HG03135 (cell line): Measurements from ENCODE around the gene MIB1.
A peak's percentile ranks its signal among the peaks of the same experiment; 100 is the strongest.

Experiments
- ATAC-seq: cut with Tn5 transposase; IDR thresholded peaks from one replicate; pipeline ENCODE4 v1.9.1; 2021; ENCODE audit warnings: mild to moderate bottlenecking, moderate library complexity; ENCODE audit not compliant: unreplicated experiment

MIB1 gene

DNA sequence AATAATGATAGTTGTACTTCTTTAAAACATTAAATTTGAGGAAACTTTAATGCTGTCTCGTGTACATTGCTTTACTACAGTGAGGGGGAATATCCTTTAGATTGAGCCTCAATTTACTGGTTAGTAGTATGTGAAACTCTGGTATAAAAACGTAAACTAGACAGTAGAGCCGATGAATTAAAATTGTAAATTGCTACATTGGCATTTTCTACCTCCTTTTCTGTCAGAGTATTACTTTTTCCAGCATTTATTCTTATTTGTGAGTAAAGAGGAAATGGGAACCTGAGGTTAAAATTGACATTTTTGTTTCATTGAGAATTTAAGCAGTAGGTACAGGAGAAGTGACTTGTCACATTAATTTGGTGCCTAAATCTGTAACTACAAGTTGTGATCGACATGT lies 128.2 kb downstream of the MIB1 start:
- ATAC-seq = no peak

DNA sequence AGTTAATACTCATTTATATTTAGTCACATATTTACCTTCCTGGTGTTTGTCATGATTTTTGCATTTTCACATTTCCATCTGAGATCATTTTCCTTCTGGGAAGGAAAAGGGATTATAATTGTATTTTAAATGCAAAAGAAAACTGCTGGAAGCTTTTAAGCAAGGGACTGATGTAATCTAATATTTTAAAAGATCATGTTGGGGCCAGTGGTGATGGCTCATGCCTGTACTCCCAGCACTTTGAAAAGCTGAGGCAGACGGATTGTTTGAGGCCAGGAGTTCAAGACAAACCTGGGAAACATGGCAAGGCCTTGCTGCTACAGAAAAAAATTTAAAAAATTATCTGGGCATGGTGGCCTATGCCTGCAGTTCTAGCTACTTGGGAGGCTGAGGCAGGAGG lies 149.0 kb downstream of the MIB1 start:
- ATAC-seq = no peak

DNA sequence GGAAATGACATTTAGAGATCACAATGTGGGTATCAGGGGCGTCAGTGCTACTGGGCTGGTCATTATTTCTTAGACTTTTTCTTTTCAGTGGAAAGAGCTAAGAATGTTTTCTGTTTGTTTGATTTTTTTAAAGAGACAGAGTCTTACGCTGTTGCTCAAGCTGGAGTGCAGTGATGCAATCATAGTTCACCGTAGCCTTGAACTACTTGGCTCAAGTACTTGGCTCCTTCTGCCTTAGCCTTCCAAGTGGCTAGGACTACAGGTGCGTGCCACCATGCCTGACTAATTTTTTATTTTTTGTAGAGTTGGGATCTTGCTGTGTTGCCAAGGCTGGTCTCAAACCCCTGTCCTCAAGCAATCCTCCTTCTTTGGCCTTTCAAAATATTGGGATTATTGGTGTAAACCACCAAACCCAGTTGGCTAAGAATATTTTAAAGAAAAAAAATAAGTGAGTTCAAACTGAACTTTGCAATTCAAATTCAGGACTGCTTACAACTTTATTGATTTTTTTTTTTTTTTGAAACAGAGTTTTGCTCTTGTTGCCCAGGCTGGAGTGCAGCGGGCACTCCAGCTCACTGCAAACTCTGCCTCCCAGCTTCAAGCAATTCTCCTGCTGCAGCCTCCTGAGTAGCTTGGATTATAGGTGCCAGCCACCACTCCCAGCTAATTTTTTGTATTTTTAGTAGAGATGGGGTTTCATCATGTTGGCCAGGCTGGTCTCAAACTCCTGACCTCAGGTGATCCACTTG lies 154.2 kb downstream of the MIB1 start:
- no peak for ATAC-seq

DNA sequence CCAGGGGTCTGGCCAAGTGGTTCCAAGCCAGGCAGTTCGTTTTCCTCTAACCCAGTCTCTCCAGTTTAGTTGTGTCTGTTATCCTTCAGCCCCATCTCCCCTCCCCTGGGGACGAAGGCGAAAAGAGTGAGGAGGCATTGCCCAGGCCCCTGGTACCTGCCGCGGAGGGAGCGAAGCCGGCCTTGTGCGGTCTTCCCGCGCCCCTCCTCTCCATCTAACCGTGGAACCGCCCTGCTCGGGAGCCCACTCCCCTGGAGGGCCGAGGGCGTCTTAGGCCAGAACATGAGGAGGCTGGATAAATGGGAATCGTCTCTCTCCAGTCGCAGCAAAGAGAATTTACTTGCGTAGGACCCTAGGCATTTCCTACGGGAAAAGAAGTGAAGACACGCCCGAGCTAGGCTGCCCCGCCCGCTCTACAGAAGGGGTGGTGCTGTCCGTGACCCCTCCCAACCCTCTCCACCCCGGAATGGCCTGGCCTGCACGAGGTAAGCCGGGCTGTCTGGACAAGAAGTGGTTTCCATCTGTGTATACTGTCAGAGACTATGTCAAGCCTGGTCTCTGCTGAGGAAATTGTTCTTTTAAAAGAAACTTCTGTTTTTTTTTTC lies 156.2 kb downstream of the MIB1 start:
- ATAC-seq = no peak

DNA sequence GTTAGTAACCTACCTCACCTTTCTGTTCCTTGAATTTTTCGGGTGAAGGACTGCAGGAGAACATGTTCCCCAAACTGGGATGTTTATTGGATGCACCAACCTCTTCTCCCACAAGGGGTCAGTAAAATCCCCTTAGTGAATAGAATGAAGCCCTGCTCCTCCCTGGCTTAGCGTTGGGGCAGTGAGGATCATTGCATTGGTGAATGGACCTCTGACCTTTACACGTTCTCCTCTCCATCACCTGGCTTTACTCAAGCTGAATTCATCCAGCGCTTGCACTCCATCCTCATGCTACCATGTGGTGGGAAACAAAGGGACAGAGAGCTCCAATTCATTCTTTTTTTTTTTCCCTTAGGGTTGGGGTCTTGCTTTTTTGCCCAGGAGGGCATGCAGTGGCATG lies 157.2 kb downstream of the MIB1 start:
- peak; percentile 70 for ATAC-seq

DNA sequence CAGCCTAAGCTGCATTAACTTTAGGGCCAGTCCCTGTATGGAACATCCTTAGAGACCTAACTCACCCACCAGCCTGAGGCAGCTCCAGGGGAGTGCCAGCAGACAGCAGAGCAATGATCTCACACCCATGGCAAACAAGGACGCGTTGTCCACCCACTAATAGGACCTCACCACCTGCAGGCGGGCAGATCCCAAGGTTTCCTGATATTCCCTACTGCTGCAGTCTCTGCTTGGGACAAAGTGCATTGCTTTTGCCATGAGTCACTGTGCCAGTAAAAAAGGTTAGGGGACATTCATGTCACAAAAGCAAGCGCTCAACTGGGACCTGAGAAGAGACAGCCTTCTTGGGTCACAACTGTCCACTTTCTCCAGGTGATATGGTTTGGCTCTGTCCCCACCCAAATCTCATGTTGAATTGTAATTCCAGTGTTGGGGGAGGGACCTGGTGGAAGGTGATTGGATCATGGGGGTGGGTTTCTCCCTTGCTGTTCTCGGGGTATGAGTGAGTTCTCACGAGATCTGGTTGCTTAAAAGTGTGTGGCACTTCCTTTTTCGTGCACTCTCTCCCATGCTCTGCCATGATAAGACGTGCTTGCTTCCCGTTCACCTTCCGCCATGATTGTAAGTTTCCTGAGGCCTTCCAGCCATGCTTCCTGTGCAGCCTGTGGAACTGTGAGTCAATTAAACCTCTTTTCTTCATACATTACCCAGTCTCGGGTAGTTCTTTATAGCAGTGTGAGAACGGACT lies 160.2 kb downstream of the MIB1 start:
- ATAC-seq = no peak

DNA sequence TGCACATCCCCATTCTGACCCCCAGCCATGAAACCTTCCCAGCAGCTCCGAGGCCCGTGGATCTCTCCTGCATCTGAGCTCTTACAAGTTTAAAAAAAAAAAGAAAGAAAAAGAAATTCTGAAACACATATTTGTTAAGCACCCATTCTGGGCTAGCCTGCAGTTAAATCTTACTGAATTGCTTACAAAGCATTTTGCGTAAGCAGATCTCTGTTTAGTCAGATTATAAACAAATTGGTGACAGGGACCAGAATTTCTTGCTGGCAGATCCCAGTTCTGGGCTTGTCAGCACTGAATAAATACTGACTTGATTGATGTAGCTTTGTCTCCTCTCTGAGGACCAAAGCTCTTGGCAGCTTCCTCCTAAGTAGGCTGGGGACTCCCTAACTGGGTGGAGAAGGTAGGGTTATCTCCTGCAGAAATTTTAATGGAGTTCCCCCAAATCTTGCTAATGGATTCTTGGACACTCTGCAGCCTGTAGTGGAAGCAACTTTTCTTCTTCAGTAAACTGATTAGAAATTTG lies 160.9 kb downstream of the MIB1 start:
- no peak for ATAC-seq

DNA sequence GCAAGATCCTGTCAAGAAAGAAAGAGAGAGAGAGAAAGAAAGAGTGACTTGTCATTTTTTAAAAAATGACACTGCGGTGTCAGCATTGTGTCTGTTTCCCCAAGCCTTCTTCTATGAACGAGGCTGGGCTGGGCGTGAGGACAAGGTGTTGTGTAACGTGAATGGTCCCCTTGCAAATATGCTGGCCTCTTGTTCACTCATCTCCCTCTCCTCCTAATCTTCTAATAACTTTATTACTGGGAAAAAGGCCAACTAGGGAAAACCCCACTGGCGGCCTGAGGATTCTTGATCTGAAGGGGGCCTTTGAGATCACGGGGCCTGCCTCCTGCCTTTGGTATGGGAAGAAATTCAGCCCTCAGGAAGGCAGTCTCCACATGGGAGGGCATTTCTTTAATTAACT lies 163.1 kb downstream of the MIB1 start:
- ATAC-seq = no peak

DNA sequence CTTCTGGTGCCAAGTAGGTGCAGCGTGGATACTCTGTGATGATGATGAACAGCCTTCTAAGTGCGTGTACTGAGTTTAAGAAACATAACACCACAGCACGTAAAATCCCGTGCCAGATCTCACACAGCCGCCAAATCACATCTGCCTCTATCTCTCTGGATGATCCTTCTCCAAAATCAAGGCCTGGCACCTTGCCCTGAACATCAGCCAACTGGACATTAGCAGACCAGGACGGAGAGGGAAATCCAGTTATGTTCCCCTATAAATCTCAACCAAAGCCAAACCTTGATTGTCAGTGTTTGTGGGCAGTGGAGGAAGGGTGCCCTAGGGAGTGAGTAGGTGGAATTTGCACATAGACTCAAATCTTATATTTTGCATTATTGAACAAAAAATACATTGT lies 164.3 kb downstream of the MIB1 start:
- no peak for ATAC-seq

DNA sequence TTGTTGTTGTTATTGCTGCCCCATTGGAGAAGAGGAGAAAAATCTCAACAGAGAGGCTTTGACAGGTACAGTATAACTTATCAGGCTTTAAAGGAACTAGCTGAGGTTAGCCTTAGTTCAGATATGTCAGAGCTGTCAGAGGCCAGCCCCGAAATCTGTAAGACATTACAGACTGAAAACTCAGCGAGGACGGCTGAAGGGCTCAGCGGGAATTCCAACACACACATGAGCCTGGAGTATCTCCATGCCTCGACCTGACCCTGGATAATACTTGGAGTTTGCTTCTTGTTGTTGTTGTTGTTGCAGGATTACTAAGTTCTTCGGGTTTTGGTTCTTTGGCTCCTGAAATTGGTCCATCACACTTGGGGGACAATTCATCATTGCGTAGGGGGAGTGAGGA lies 166.9 kb downstream of the MIB1 start:
- no peak for ATAC-seq

DNA sequence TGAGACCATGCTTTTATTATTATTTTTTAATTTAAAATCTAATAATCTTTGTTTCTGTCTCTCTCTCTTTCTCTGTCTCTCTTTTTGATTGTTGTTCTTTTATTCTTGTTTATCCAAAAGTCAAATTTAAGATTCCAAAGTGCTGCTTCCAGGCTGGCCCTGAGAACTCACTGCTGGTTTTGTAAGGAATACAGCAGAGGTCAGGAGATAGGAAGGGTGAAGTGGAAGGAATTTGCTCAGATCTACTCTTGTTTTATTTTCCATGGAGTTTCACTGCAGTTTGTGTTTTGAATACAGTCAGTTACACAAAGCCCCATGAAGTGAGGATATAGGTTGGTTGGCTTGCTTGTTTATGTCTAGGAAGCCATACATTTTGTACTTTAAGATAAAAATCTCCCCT lies 168.1 kb downstream of the MIB1 start:
- ATAC-seq = no peak

DNA sequence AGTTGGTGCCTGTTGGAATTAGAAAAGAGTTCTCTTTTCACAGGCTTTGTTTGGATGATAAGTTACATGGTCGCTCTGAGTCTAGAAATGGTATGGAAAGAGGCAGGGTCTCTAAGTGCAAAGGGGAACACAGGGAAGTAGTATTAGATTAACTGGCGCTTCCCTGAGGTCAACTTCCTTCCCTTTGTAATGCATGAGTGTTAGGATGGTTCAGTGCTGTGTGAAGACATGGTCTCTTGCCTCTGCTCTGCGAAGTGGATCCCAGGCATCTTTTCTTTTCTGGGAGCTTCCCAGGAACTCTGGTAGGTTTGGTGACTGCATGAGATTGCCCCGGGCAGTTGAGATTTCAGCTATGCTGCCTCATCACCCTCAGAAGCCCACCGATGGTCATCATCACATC lies 170.3 kb downstream of the MIB1 start:
- ATAC-seq = no peak

DNA sequence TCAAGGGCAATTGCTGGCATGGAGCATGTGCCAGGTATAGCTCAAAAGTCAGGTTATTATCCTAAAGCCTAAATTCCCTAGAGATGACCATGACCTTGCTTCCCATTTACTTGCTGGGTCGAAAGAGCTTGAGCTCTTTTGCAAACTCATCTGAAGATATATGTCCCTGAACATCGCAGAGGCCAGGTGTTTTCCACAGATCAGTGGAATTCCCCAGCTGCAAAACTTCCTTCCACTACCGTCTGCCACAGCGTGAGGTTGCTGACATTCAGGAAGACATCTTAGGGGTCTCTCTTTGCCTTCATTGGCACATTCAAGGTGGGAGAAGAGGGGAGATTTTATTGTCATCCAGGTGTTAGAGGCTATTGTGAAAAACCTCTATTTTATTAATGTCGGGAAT lies 171.0 kb downstream of the MIB1 start:
- ATAC-seq = no peak

DNA sequence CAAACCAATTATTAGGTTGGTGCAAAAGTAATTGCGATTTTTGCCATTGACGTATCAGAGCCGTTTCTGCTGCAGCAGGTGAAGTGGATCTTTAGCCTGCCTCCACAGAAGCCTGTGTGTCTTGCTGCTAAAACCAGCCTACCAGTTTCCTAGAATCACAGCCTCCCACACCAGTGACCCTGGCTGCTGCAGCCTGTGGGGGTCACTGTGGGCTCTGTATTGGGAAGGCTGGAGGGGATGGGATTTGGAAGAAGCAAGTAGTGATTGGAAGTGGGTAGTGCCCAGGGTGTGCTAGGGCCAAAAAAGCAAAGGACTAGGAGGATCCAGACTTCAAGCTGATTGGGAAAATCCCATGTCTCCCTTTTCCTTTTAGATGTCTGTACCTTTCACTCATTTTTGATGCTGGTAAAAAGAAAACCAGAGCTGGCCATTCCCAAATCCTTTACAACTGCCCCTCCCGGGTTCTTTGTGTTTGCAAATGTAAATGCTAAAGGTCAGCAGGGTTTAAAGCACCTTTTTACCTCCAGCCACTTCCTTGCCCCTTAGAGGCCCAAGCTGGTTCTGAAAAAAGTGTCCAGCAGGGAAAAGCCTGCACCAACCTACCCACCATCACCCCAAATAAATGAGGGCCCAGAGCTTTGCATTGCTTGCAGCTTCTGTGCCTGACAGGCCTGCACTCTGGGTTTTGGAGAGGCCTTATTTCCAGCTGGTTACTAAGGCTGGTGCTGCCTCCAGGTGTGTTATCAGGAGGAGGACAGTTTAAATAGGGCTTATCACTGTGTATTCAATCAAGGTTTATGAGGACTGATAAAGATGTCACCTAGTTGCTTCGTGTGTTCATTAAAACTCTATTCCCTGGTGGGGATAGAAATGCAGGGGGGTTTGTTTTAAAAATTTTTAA lies 172.0 kb downstream of the MIB1 start:
- no peak for ATAC-seq

DNA sequence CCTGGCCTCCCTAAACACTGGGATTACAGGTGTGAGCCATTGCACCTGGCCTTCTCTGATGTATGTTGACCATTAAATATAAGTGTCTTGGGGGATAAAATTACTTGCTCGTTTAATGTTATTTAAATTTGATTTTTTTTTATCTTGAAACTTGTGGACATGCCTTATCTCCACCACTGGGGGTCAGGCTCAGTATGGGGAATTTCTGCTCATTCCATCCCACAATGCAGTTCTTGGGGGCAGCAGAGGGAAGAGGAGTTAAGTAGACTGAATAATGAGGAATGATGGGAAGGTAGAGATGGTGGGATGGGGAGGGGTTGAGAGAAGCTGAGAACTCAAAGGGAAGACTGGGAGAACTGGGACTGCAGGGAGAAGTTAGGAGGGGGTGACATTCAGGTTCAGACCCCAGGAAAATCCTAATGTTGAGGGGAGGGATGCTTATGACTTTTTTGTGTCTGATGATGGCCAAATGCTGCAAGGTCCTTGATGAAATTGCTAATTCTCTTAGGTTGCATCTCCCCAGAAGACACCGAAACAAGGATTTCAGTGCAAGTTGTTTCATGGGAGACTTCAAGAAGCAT lies 174.2 kb downstream of the MIB1 start:
- no peak for ATAC-seq

DNA sequence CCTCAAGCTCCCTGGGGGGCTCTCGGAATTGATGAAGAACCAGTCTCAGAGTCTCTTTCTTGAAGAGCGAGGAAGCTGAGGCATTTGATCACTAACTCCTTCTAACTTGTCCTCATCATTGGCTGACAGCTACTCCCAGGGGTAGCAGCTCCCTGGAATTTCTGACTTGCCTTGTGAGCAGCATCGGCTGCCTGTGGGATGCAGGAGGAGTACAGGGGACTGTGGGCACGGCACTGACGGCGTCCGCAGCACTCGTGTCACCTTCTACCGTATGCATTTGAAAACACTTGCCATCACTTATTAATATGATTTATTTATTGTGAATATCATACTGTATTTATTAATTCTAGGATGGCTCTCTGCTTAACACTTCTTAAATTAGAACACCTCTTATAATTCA lies 175.0 kb downstream of the MIB1 start:
- ATAC-seq = no peak

DNA sequence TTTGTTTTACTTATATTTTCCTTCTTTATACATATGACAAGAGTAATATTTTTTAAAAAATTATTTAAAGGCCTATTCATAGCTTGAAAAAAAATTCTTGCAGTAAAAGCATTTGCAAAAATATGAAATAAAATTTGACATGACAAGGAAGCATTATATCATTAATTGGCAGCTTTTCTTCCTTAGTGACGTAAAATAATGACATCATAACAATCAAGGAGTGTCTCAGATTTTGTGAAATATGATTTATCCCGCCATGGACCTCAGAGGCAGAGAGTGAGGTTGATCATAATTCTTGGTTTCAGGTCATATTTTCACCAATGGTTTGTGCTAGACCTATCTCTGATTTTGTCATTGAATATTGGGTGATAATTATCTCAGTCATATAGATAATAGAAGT lies 176.0 kb downstream of the MIB1 start:
- no peak for ATAC-seq

DNA sequence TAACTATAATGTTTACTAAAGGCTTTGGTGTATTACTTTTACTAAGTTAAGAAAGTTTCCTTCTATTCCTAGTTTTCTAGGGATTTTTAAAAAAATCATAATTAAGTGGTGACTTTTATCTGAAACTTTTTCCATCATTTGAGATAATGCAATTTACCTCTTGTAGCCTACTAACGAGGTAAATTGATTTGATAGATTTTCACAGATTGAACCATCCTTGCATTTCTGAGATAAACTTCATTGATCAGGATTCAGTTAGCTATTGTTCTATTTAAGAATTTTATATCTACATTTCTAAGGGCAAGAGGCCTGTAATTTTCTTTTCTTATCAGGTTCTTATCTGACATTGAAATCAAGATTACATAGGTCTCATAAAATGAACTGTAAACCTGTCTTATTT lies 178.1 kb downstream of the MIB1 start:
- ATAC-seq = no peak
